HG02884 (cell line): Measurements from ENCODE around the gene TMED10.
A peak's percentile ranks its signal among the peaks of the same experiment; 100 is the strongest.

Experiments used
- ATAC-seq: cut with Tn5 transposase; IDR thresholded peaks from one replicate; pipeline ENCODE4 v1.9.1; 2021; ENCODE audit warnings: mild to moderate bottlenecking, moderate library complexity; ENCODE audit not compliant: unreplicated experiment

The TMED10 gene

GRCh38 chr14:75176142-75176820, at the start of gene TMED10:
Gene TMED10, minus strand, starts transcription at chr14:75176612. Its CDS starts 33 bp downstream, at chr14:75176579.
- ATAC-seq, result peak; percentile 56

- no peak for ATAC-seq
Observed at GRCh38 chr14:75224561-75224960, 48.1 kb upstream of the TMED10 start.

- ATAC-seq, result no peak
Observed at GRCh38 chr14:75223664-75224154, 47.3 kb upstream of the TMED10 start.

GRCh38 chr14:75222208-75222701, 45.8 kb upstream of the TMED10 start:
- ATAC-seq, result no peak

GRCh38 chr14:75221797-75222196, 45.4 kb upstream of the TMED10 start:
- no peak for ATAC-seq

- no peak for ATAC-seq
Observed at GRCh38 chr14:75220156-75220555, 43.7 kb upstream of the TMED10 start.

- no peak for ATAC-seq
Observed at GRCh38 chr14:75217508-75218206, 41.2 kb upstream of the TMED10 start.

GRCh38 chr14:75216427-75217006, 40.1 kb upstream of the TMED10 start:
- no peak for ATAC-seq

- ATAC-seq, result no peak
Observed at GRCh38 chr14:75215520-75215919, 39.1 kb upstream of the TMED10 start.

GRCh38 chr14:75214558-75214957, 38.1 kb upstream of the TMED10 start:
- no peak for ATAC-seq

GRCh38 chr14:75213172-75213571, 36.8 kb upstream of the TMED10 start:
- ATAC-seq, result no peak

- no peak for ATAC-seq
Observed at GRCh38 chr14:75208843-75209242, 32.4 kb upstream of the TMED10 start.

GRCh38 chr14:75206190-75206589, 29.8 kb upstream of the TMED10 start:
- ATAC-seq, result no peak

GRCh38 chr14:75205591-75205990, 29.2 kb upstream of the TMED10 start:
- ATAC-seq, result no peak

- ATAC-seq, result no peak
Observed at GRCh38 chr14:75204116-75204515, 27.7 kb upstream of the TMED10 start.

- ATAC-seq, result no peak
Observed at GRCh38 chr14:75202657-75203056, 26.2 kb upstream of the TMED10 start.

- ATAC-seq, result no peak
Observed at GRCh38 chr14:75201087-75201486, 24.7 kb upstream of the TMED10 start.

- ATAC-seq, result no peak
Observed at GRCh38 chr14:75200451-75200850, 24.0 kb upstream of the TMED10 start.

- no peak for ATAC-seq
Observed at GRCh38 chr14:75198291-75198933, 22.0 kb upstream of the TMED10 start.

- no peak for ATAC-seq
Observed at GRCh38 chr14:75197338-75197737, 20.9 kb upstream of the TMED10 start.

GRCh38 chr14:75196468-75196867, 20.1 kb upstream of the TMED10 start:
- no peak for ATAC-seq
